ENCODE measurements around the gene SORD. TPM values are rescaled to one million over a fixed set of nuclear protein-coding genes. Genes with fewer than 3 reads are reported as not detected.

Gene SORD
- total RNA-seq, 4 donors from 2014 or later = 3.3 to 6.6 (median 5.9) TPM

DNA sequence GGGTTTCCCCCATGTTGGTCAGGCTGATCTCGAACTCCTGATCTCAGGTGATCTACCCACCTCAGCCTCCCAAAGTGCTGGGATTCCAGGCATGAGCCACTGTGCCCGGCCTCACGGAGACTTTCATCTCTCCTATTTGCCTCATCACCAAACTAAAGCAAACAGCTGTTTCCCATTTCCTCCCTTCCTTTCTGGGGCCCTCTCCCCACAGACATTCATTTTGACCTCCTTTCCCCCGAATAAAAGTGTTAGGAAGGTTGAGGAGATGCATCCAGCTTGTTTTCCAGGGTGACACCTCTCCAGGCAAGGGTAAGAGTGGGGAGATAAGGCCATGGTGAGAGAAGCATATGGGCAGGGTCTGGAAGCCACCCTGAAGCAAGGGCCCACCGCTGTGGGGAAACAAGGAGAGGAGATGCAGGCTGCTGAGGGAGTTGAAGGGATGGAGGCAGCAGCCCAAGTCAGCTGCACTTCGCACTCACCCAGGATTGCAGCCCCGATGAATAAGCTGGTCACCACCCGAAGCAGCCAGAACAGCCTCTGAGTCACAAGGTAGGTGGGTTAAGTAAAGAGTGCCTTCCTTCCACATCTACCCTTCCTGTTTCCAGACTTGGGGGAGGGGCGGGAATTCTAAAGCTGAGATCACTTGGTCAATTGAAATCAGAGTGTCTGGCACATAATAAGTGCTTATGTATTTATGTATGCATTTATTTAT lies 98.9 kb downstream of the SORD start:
- Histone ChIP-seq H3K9me3 (no peaks in the 10 kb centered on the region), H3K4me1 (peaks cover 9 to 14% (median 12%) of the 10 kb centered on the region in 4 donors), H3K4me3 (no peak overlapping the region), H3K27ac (replicated peaks in 1 of 4) (no peak overlapping the region), H3K36me3 (no peaks in the 10 kb centered on the region), H3K27me3 (peaks cover 4 to 91% (median 18%) of the 10 kb centered on the region in 4 donors)
- intact Hi-C loops (cut with DNase I) = no loop called here
- WGBS = 61% methylated on average over 8 of the region's 9 CpGs
- DNase-seq (ENCODE audit: extremely low spot score) = no peak
- TF ChIP-seq, protein P1, sequence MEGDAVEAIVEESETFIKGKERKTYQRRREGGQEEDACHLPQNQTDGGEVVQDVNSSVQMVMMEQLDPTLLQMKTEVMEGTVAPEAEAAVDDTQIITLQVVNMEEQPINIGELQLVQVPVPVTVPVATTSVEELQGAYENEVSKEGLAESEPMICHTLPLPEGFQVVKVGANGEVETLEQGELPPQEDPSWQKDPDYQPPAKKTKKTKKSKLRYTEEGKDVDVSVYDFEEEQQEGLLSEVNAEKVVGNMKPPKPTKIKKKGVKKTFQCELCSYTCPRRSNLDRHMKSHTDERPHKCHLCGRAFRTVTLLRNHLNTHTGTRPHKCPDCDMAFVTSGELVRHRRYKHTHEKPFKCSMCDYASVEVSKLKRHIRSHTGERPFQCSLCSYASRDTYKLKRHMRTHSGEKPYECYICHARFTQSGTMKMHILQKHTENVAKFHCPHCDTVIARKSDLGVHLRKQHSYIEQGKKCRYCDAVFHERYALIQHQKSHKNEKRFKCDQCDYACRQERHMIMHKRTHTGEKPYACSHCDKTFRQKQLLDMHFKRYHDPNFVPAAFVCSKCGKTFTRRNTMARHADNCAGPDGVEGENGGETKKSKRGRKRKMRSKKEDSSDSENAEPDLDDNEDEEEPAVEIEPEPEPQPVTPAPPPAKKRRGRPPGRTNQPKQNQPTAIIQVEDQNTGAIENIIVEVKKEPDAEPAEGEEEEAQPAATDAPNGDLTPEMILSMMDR (IDR thresholded peaks at IDR 0.05) = no peak
- TF ChIP-seq POLR2A (IDR thresholded peaks at IDR 0.05; ENCODE audit: low read depth) (no peak), POLR2AphosphoS5 (IDR thresholded peaks at IDR 0.05) (no peak), EP300 (IDR thresholded peaks at IDR 0.05) (no peak)

DNA sequence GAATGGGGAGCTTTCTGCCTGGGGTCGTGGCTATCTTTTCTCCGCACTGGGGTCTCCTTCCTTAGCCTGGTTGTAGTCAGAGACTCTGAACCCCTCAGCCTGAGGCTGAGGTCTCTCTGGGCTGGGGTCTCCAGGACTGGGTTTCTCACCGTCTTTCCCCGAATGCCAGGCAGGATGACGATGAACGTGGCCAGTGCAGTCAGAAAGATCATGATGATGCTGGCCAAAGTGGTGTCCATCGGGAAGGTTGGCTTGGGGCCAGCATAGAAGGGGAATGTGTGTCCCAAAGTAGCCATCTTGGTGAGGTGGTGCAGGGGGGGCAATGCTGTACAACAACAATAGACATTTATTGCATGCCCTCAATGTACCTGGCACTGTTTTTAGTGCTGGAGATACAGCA lies 99.7 kb downstream of the SORD start:
- no peak overlapping the region for H3K27ac ChIP-seq (replicated peaks in 1 of 4)
- no peak for DNase-seq (ENCODE audit: extremely low spot score)
- H3K4me3 ChIP-seq = no peak overlapping the region
- WGBS = 79% methylated on average over 7 of the region's 7 CpGs
- H3K36me3 ChIP-seq = no peaks in the 10 kb centered on the region
- peaks cover 0 to 88% (median 10%) of the 10 kb centered on the region in 4 donors for H3K27me3 ChIP-seq
- H3K4me1 ChIP-seq = peaks cover 2 to 6% (median 3%) of the 10 kb centered on the region in 4 donors
- intact Hi-C loops (cut with DNase I) = no loop called here
- TF ChIP-seq POLR2A (IDR thresholded peaks at IDR 0.05; ENCODE audit: low read depth) (no peak), POLR2AphosphoS5 (IDR thresholded peaks at IDR 0.05) (no peak), EP300 (IDR thresholded peaks at IDR 0.05) (no peak)
- TF ChIP-seq, protein P1 (IDR thresholded peaks at IDR 0.05) = no peak
- no peaks in the 10 kb centered on the region for H3K9me3 ChIP-seq

DNA sequence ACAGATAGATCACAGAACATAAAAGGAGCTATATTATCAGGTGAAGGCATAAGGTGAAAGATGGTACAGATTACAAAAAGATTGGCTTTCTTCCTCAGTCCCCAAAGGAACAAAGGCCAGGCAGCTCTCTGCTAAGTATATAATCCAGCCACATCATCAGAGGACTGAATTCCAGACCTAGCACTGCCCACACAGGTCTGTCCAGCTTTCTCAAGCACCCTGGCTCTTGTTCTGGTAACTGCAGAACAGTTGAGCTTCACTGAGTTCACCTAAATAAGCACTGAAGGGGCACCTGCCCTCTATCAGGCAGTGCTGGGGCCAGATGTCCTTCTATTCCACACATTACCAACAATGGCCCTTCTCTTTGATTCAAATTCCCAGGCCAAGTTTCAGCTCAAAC lies 100.4 kb downstream of the SORD start:
- Histone ChIP-seq H3K4me1 (no peaks in the 10 kb centered on the region), H3K27ac (replicated peaks in 1 of 4) (no peak overlapping the region), H3K36me3 (no peaks in the 10 kb centered on the region), H3K4me3 (no peak overlapping the region), H3K9me3 (no peaks in the 10 kb centered on the region), H3K27me3 (peaks cover 0 to 88% (median 10%) of the 10 kb centered on the region in 4 donors)
- DNase-seq (ENCODE audit: extremely low spot score) = no peak
- intact Hi-C loops (cut with DNase I) = no loop called here
- TF ChIP-seq EP300 (IDR thresholded peaks at IDR 0.05) = no peak
- TF ChIP-seq, protein P1 (IDR thresholded peaks at IDR 0.05) = no peak
- no peak for TF ChIP-seq POLR2AphosphoS5 (IDR thresholded peaks at IDR 0.05)
- no peak for TF ChIP-seq POLR2A (IDR thresholded peaks at IDR 0.05; ENCODE audit: low read depth)

DNA sequence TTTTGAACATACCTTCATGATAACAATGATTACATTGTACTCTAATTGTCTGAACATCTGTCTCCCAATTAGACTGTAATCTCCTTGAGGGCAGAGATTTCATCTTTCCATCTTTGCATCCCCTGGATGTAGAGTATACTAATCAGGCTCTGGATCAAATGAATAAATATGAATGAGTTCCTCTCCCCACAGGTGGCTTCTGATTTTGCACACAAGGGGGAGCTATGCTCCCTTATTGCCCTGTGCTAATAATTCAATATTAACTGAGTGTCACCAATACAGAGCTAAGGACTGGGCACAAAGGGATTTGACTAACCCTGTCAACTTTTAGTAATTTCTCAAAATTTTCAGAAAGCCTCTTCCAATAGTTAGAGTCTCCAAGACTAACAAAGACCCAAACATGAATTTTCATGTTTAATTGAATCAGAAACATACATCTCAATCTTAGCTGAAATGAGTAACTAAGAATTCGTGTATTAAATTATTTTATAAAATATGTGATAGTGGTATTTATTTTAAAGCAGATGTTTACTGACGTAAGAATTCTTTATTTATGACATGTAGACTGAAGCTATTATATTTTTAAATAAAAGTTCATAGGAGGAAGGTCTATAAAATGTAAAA lies 103.7 kb downstream of the SORD start:
- peaks cover 0 to 86% (median 22%) of the 10 kb centered on the region in 4 donors for H3K27me3 ChIP-seq

More for the DNA sequence above, 103.7 kb downstream of the SORD start:
- DNase-seq (ENCODE audit: extremely low spot score) = no peak
- Histone ChIP-seq H3K36me3 (no peaks in the 10 kb centered on the region), H3K4me3 (no peak overlapping the region), H3K4me1 (peaks cover 4 to 16% (median 15%) of the 10 kb centered on the region in 4 donors), H3K9me3 (no peaks in the 10 kb centered on the region), H3K27ac (replicated peaks in 1 of 4) (no peak overlapping the region)
- TF ChIP-seq POLR2AphosphoS5 (IDR thresholded peaks at IDR 0.05) = no peak
- TF ChIP-seq, protein P1 (IDR thresholded peaks at IDR 0.05) = peak; percentile 40 to 57 (median 50)
- intact Hi-C loops (cut with DNase I) = no loop called here
- 62% methylated on average over 2 of the region's 2 CpGs for WGBS

Small RNA genes lying within 50 kb of the gene (small RNA-seq; reads per million reads assigned to genes)
- gene RF00019 (0 reads per million in 3 donors), gene RNU1-78P (0 reads per million in 3 donors), gene RNU6-966P (0 reads per million in 3 donors)

Other genes starting within 250 kb of the SORD start
- not detected for gene TERB2, start 66.5 kb upstream of the SORD start, total RNA-seq
- under 1 TPM; under 0.01 to 0.86 (median 0.10) TPM for gene DUOX2, start 91.0 kb downstream of the SORD start, total RNA-seq
- gene DUOXA2, start 91.1 kb downstream of the SORD start, total RNA-seq = under 1 TPM in 2 of 4 donors, not detected in 2; 0.42 to 0.52 TPM
- gene DUOXA1, start 106.7 kb downstream of the SORD start, total RNA-seq = under 1 TPM in 2 of 4 donors, not detected in 2; 0.13 to 0.52 TPM
- gene DUOX1, start 106.8 kb downstream of the SORD start, total RNA-seq = 1 to 10 TPM in 1 of 4 donors, under 1 TPM in 3; 0.33 to 1.7 (median 0.61) TPM
- gene SHF, start 164.8 kb downstream of the SORD start, total RNA-seq = 10 to 100 TPM in 2 of 4 donors, 1 to 10 TPM in 2; 4.6 to 15.4 (median 10.2) TPM
- not detected for gene SLC28A2, start 229.0 kb downstream of the SORD start, total RNA-seq

Data from esophagus muscularis mucosa (tissue), 4 donors.